Left colon (tissue), 2 donors: Measurements from ENCODE around the gene PGBD2. TPM values are rescaled to one million over a fixed set of nuclear protein-coding genes. Genes with fewer than 3 reads are reported as not detected.
"Not testable (repeated sequence)": the region's sequence is repeated elsewhere in the genome, so short reads cannot be mapped to it uniquely, and the experiment has no call there.

Source experiments
- ATAC-seq: fragments of 200-7000 bp; cut with Tn5 transposase; one replicate; pipeline ENCODE4 v1.9.1; 2020; ENCODE audit warnings: mild to moderate bottlenecking, moderate library complexity
- DNase-seq, 2 donors: peaks; one replicate each; pipeline ENCODE4 v3.0.0-alpha.2; 2020
- intact Hi-C, 2 donors: fragments of 100-400 bp; cut with DNase I in 1 of 2; cut with micrococcal nuclease in 1 of 2; formaldehyde crosslinking; loops; one replicate each; pipeline versions ENCODE4 v1.11.2 to v1.14.0; 2022; cut with DNase I, micrococcal nuclease
- long read RNA-seq: library from polyadenylated mRNA; unstranded; transcript quantifications from one replicate; pipeline ENCODE4 v2.0.0, GENCODE V29; 2021
- total RNA-seq, 2 donors: library from RNA; stranded (reverse); fragmentation: NEBNext Ultra II Directional; extraction: Animal tissue kit (Norgen Biotek cat#: 25700); gene quantifications; one replicate each; pipeline ENCODE4 v1.2.1, GENCODE V29; 2021
- donor health status: DM: no; HTN: no; CAD: no.
- donor health status: DM: yes; HTN: yes; CAD: no.

PGBD2 gene, protein sequence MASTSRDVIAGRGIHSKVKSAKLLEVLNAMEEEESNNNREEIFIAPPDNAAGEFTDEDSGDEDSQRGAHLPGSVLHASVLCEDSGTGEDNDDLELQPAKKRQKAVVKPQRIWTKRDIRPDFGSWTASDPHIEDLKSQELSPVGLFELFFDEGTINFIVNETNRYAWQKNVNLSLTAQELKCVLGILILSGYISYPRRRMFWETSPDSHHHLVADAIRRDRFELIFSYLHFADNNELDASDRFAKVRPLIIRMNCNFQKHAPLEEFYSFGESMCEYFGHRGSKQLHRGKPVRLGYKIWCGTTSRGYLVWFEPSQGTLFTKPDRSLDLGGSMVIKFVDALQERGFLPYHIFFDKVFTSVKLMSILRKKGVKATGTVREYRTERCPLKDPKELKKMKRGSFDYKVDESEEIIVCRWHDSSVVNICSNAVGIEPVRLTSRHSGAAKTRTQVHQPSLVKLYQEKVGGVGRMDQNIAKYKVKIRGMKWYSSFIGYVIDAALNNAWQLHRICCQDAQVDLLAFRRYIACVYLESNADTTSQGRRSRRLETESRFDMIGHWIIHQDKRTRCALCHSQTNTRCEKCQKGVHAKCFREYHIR
- total RNA-seq: 1 to 10 TPM; 7.5 to 9.2 TPM
- long read RNA-seq, transcript PGBD2-201 (3 exons, 2,136 nt): major isoform, 11 of 28 reads
- long read RNA-seq, partial matches to known transcripts: 0 of 28 reads
- long read RNA-seq, other reads (novel, unspliced or antisense): 15 of 28 reads

DNA sequence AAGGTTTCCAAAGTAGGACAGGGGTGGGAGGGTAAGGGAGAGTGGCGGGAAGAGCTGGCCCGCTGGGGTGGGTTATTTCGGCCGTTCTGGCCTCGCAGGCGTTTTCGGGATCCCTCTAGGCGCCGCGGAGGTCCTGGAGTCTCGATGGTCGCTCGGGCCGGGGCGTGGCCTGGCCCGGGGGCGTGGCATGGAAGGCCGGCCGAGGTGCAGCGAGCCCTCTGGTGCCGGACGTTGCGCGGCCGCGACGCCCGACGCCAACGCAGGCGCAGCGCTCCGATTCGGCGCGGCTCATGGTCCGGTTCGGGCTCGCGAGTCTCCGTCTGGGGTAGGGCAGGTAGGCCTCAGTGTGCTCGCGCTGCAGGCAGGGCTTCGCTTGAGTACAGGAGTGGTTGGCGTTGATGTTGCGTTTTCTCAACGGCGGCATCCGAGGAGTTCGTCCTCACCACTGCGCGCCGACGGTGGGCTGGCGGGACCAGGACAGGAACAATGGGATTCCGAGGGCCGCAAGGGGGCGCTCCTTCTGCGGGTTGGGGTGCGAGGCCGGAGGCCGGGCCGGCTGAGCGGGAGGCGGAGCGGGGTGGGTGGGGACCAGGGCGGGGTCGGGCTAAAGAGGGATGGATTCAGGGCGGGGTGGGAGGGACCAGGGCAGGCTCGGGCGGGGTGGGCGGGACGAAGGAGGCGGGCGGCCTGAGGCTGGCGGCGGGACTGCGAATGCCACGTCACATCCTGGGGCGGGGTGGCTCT is at the start of gene PGBD2:
PGBD2 (plus strand) TSS at position 227 of the 744 bp plus-strand sequence. CDS start 7,628 bp downstream, outside the sequence.
- intact Hi-C loops: no loop called here
- DNase-seq (peak; percentile 93 to 97), ATAC-seq (peak; percentile 95)

DNA sequence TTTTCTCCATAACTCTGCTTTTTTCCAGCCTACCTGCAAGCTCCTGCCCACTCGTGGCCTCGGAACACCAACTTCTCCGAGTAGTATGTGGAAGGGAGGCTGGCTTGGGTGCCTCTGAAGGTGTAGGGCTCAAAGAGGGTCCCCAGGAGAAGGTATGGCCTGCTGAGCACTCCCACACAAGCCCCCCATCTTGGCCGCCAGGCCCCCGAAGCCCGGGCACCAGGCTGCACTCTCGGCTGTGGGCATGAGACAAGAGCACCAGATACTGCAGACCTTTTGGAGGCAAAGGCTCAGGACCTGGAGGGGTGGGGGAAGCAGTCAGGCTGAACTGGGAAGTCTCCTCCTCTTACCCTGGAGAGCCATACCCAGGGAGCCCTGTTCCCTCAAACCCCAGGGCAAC is 48.8 kb upstream of the PGBD2 start:
- DNase-seq (no peak), ATAC-seq (no peak)
- intact Hi-C loops: no loop called here

DNA sequence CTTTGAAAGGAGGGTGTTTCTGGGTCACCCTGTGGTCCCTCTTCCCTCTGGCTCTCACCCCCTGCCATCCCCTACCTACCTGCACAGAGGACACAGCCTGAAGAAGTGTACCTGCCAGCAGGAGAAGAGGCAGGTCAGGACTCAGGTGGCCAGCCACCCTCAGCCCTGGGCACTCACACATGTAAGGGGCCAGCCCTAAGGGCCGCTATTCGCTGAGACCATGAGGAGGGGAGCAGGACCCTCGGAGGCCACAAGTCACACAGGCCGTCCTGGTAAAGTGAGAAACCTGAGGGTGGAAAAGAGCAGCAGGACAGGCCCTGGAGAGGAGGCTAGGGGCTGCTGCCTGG is 48.3 kb upstream of the PGBD2 start:
- ATAC-seq (peak; percentile 0), DNase-seq (no peak)
- intact Hi-C loops: no loop called here

DNA sequence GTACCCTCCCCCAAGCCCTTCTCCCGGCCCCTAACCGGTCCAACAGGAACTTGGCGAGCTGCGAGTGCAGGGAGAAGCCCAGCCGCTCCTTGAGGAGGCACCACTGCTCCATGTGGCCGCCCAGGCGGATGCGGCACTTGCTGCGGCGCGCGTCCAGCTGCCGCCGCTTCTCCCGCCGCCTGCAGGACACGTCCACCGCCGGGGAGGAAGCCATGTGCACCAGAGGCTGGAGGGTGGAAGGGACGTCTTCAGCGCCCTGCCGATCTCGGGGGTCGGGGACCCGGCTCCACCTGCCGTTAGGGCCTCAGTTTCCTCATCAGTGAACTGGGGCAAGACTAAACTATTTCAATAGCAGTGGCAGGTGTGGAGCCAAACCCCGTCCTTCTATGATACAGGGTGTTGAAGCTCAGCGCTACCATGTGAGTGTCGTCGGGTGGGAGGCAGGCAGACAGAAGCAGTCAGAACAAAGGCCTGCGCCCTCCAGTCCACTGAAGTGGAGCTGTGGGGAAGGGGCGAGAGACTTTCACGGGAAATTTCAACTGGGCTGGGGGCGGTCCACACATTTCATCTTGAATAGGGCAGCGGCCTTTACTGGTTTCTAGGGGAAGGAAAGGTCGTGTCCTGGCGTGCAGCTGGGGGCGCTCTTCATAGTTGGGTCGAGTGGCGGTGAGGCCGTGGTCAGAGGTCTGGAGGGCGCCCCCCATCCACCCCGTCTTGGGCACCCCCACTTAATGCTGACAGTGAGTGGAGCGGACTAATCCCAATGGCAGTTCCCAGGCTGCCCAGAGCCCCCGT is 47.7 kb upstream of the PGBD2 start:
- intact Hi-C loops: no loop called here

DNA sequence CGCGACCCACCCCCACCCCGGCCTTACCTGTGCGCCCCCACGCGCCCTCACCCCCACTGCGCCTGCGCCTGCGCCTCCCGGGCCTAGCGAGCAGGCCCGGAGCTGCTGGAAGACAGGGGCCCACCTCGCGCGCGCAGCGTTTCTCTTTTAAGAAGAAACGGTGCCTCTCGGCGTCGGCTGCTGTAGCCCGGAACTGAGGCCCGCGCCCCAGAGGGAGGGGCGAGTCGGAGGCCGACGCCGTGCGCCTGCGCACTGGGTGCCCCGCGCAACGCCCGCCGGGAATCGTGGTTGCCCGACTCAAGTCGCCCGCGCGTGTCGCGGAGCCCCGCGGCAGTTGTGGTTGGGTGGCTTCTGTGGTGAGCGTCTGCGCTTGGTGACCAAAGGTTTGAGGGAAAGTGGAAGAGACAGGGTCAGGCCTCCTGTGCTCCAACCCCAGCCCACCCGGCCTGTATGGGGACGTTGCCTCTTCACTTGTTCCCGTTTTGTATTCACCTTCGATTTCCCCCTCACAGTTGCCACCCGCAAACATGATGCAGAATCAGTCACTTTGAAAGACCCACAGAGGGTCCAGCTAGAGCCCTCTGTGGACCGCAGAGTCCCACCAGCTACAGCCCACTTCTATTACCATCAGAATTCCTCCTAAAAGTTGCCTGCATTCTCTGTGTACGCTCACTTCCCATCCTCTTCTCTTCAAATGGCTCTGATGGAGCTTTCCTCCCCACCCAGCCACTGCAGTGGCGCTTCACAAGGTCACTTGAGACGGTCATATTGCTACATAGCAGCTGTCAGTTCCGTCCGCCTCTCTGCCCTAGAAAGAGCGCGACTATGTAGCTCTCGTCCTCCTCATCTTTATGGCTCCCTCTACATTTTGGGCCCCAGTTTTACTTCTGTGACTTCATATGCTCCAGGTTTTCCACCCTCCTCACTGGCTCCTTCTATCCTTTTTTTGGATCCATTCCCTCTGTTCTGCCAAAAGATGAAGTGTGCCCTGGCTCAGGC is 46.8 kb upstream of the PGBD2 start, which contains the start of gene ZNF692:
ZNF692 (minus strand) TSS at position 195 of the 999 bp plus-strand sequence. CDS start 776 bp downstream, outside the sequence.
- peak; percentile 98 to 99 for DNase-seq
- intact Hi-C loops: no loop called here
- peak; percentile 85 for ATAC-seq

More for the DNA sequence above, 47.7 kb upstream of the PGBD2 start:
- DNase-seq: peak; percentile 76 to 80
- peak; percentile 70 for ATAC-seq

DNA sequence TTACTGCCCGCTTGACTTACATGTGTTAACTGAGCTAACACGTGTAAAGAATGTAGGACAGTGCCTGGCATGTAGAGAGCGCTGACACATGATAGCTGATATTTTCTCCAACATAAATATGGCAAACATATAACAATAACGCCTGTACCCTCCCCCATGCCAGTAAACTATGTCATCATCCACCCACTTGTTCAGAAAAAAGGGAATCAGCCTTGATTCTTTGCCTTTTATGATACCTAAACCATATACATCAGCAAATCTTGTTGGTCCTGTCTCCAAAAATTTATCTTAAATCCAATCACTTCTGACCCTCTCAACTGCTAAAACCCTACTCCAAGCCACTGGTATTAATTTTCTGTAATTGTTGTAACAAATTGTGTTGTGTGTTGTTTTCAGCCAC is 46.0 kb upstream of the PGBD2 start:
- intact Hi-C loops: no loop called here
- ATAC-seq (no peak), DNase-seq (no peak)

DNA sequence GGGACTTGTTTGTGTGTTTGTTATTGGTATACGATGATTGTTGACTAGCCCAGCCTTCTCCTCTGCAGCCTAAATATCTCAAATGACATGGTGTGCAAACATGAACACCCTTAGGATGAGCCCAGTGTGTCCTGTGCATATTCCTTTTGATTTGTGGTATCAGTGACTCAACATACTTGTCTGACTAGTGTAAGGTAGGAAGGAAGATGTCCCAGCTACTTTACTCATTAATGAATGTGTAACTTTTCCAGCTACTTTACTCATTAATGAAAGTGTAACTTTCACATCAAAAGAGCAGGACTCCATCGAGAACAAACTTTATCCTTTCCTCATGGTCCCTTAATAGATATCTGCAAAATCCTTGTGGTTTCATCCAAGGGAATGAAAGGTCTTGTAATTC is 44.4 kb upstream of the PGBD2 start:
- ATAC-seq (no peak), DNase-seq (no peak)
- intact Hi-C loops: no loop called here

DNA sequence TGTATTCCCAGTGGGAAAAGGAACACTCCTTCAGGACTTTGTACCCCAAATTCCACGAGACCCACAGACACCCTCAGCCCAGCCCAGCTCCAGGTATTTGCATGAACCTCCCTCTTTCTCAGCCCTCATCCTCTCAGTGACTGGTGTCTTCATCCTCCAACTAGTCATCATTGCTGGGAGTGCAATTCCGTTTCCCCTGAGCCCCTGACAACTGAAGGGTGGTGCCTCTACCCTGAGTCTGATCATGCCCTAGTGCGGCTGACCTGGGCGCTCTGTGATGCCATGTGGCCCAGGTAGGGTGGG is 43.4 kb upstream of the PGBD2 start:
- DNase-seq: no peak
- intact Hi-C loops: no loop called here
- no peak for ATAC-seq

DNA sequence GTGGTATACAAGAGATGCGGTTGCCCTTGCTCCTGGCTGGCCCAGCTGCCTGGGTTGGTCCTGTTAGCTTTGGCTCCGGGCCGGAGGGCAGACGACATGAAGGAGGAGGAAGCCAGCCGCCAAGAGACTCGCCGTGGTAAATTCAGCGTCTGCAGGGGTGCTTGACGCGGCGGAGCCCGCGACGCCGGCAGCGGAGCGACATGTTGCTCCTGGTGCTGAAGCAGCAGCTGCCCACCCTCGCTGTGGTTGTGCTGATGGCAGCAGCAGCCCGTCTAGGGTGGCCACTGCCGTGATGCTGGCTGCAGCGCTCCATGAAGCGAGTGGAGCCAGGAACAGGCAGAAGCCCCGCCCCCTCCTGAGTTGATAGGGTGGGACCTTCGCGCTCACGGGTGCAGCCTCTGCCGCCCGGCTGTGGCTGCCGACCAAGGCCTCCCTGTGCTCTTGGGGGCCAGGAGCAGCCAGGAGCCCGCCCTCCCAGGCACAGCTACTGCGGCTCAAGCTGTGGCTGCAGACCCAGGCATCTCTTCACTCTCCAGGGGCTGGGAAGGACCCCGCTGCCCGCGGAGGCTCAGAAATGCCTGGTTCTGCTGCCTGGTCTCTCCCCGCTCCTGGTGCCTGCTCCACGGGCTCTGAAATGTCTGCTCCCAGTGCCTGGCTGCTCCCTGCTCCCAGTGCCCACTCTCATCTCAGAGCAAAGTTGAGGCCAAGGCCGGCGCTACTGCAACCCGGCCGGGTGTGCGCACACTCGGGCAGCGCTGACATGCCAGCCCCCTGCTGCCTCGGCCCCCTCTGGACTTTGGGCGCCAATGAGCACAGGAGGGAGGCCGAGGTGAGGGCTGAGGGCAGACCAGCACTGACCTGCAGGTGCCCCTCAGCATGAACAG is 42.8 kb upstream of the PGBD2 start:
- ATAC-seq: peak; percentile 76
- intact Hi-C loops: no loop called here
- peak; percentile 93 to 96 for DNase-seq

DNA sequence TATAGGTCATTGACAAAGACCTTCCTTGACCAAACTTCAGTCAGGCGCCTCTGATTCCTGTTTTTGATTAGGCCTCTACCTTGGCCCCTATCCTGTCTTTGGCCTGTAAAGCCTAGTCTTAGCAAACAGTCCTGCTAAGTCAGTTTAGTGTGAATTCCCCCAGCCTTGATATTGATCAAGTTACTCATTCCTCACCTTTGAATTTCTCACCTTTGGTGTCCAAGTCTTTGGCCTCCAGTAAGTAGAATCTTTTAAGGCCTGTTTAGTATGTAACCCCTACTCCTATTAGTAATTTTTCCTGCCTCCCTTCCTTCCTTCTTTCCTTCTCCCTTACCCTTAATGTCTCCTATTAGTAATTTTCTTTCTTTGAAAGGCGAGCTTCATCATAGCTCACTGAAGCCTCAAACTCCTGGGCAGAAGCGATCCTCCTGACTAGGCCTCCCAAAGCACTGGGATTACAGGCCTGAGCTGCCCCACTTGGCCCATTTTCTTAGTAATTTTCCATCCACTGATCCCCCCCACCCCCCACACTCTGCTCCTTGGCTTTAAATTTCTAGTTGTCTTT is 34.1 kb upstream of the PGBD2 start:
- intact Hi-C loops: no loop called here
- ATAC-seq (no peak), DNase-seq (no peak)

DNA sequence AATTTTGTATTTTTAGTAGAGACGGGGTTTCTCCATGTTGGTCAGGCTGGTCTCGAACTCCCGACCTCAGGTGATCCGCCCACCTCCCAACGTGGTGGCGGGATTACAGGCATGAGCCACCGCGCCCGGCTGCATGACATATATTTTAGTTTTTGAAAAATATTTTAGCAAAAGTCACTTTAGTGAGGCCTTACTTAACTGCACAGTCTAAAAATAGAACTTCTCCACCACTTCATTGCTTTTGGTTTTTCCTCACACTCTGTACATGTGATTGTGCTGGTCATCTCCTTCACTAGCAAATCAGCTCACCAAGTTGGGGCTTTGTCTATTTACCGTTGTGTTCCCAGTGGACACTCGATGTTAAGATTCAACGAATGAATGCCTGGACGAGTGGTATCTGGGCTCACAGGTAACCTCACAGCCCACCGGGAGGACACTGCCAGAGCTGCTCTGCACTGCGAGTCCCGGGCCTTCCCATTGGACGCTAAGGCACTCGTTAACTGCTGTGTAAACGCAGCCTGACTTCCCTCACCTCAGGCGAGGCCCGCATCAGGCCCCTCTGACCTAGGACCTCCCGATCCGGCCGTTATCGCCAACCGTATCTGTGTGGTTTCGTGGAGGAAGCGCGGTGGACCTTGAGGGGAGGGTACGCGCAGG is 33.2 kb upstream of the PGBD2 start:
- DNase-seq (peak; percentile 71 to 79), ATAC-seq (peak; percentile 71)
- intact Hi-C loops: no loop called here

DNA sequence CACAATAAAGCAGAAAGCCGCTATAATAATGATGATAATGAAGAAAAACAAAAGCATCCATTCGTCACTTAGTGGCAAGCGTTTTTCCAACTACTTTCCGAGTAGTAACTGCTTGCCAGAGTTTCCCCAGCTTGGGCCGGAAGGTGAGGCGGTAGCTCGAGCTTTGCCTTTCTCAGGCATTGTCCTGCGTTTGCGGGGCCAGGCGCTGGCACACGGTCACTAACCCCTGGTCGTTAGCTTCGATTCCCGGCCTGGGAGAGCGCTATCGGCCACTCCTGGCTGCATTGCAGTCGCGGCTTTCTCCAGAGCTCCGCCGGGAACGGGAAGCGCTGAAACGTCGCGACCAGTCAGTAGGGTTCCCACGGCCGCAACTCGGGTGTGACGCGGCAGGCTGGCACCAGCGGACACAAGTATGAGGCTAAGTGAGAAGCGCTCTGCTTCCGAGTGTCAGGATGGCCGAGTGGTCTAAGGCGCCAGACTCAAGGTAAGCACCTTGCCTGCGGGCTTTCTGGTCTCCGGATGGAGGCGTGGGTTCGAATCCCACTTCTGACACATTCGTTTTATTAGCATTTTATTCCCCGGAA is 32.5 kb upstream of the PGBD2 start:
- DNase-seq (peak; percentile 93), ATAC-seq (peak; percentile 88)
- intact Hi-C loops: no loop called here

DNA sequence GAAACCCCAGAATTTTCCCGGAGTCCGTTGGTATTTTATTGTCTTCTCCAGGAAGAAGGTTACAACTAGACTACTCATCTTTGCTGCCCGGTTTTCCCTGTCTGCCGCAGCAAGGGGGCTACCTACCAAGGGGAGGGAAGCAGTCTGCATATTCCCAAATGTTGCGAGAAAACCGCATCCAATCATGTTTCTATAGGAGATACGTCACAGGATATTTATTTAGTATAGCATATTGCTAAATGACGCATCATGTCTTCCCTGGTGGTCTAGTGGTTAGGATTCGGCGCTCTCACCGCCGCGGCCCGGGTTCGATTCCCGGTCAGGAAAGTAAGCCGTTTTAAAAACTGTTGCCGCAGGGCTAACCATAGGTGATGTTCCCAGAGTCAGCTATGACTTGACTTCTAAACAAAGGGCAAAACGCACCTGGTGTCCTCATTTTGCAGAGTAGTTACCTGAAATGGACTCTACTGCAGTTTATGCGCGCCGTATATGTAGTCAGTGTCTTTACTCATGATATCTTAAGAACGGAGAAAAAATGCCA is 32.0 kb upstream of the PGBD2 start:
- peak; percentile 60 to 80 for DNase-seq
- peak; percentile 69 for ATAC-seq
- intact Hi-C loops: no loop called here

DNA sequence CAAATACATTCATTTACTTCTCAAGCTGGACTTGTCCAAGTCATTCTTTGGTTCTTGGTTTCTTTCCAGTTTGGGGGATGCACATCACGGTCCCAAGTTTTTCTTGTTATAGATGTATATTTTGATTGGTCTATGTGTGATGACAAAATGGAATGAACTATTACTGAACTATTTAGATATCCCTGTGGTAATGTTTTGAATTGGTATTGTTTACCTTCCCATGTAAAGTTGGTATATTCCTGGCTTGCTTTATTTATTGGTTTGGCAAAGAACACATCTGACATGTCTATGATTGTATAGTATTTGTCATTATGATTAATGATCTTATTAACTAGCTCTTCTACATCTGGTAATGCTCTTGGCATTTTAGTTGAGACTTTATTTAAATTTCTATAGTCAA is 24.8 kb upstream of the PGBD2 start:
- DNase-seq (no peak), ATAC-seq (no peak)
- intact Hi-C loops: no loop called here

DNA sequence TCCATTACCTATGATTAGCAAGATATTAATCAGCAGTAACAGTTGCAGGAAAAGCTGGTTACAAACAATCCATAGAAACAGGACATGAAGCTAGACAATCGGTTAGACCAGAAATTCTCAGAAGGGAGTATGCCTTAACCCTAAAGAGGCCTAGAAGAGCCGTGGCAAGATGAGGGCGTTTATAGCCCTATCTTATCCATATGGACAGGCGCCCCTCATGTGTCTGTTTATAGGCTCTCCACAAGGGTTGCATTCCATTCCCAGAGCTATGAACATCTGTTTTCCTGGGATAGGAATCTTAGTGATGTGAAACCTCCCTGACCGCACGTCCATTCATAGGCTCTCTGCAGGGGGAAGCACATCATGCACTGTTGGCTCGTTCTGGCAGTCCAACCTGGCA is 23.6 kb upstream of the PGBD2 start:
- intact Hi-C loops, ATAC-seq, DNase-seq: not testable (repeated sequence)
